HepG2 (cell line): ENCODE measurements around the gene TSC22D1. TPM values are rescaled to one million over a fixed set of nuclear protein-coding genes. Genes with fewer than 3 reads are reported as not detected.

Experiments used
- ATAC-seq: fragments of 200-7000 bp; cut with Tn5 transposase; 3 replicates; pipeline ENCODE4 v1.9.1; 2020; ENCODE audit warnings: mild to moderate bottlenecking, moderate library complexity
- BruUV-seq: library from RNA; stranded (reverse); fragments of 400-500 nt; replicated peaks from 2 replicates; lab custom pipeline; 2021; lab: Mats Ljungman, UMichigan
- CTCF ChIA-PET: fragments of 300-600 bp; formaldehyde crosslinking; extraction: SDS; loops from one replicate; lab custom pipeline; 2021; ENCODE audit warnings: low total read pairs, inconsistent platforms, low intra/inter-chr PET ratio; lab: Yijun Ruan, JAX
- POLR2A ChIA-PET: fragments of 350-600 bp; sonication (Branson Sonifier 250); formaldehyde crosslinking; loops from one replicate; lab custom pipeline; 2020; ENCODE audit warnings: antibody characterized with exemption, inconsistent platforms; lab: Yijun Ruan, JAX
- DNase-seq: peaks from one replicate; pipeline ENCODE4 v3.0.0-alpha.2; 2015; ENCODE audit warnings: low spot score
- FAIRE-seq: peaks from 3 replicates; lab custom pipeline; 2011; peaks lifted over from hg19 to GRCh38; lab: Jason Lieb, UNC
- H2AFZ ChIP-seq: one replicate; pipeline ENCODE4 v1.6.1; 2011; ENCODE audit warnings: low read length, inconsistent platforms
- H3K27ac ChIP-seq: fragments of 300-600 bp; 3 replicates; pipeline ENCODE4 v1.8.0; 2011; ENCODE audit warnings: mixed run types, mild to moderate bottlenecking, mixed read lengths, low read length, inconsistent platforms; ENCODE audit not compliant: insufficient read depth; ENCODE audit errors: extremely low read length
- H3K27me3 ChIP-seq, 2 experiments: fragments of 200-600 bp in 1 of 2; 2 replicates in 1 of 2; 3 replicates in 1 of 2; pipeline versions ENCODE4 v1.6.0 to v1.8.0; 2011; ENCODE audit warnings: low read length in 2 of 2, mild to moderate bottlenecking in 2 of 2, moderate library complexity in 2 of 2, inconsistent platforms in 1 of 2; ENCODE audit not compliant: insufficient read depth in 2 of 2, control insufficient read depth in 1 of 2
- H3K36me3 ChIP-seq, 2 experiments: fragments of 200-600 bp in 1 of 2; replicated peaks in 1 of 2; 2 replicates in 1 of 2; 3 replicates in 1 of 2; pipeline versions ENCODE4 v1.5.1 to v1.8.0; 2011; ENCODE audit warnings: low read length in 2 of 2, inconsistent platforms in 1 of 2; ENCODE audit not compliant: insufficient read depth in 2 of 2, control insufficient read depth in 1 of 2
- H3K4me1 ChIP-seq: 2 replicates; pipeline ENCODE4 v1.5.1; 2012; ENCODE audit warnings: low read length, inconsistent platforms; ENCODE audit not compliant: insufficient read depth
- H3K4me2 ChIP-seq: 2 replicates; pipeline ENCODE4 v1.6.0; 2011; ENCODE audit warnings: low read depth, low read length, inconsistent platforms
- H3K4me3 ChIP-seq, 3 experiments: fragments of 200-600 bp in 1 of 3; sonication (generic), shearing (Covaris generic) in 1 of 3; replicated peaks in 1 of 3; 2 replicates each; pipeline ENCODE4 v1.5.1; 2011 to 2016; ENCODE audit warnings: low read length in 3 of 3, inconsistent platforms in 2 of 3, low read depth in 2 of 3, mild to moderate bottlenecking in 2 of 3, control low read depth in 1 of 3, mixed read lengths in 1 of 3; ENCODE audit not compliant: insufficient read depth in 1 of 3
- H3K79me2 ChIP-seq: one replicate; pipeline ENCODE4 v1.6.1; 2011; ENCODE audit warnings: low read length, inconsistent platforms; ENCODE audit not compliant: insufficient read depth
- H3K9ac ChIP-seq: 2 replicates; pipeline ENCODE4 v1.6.0; 2011; ENCODE audit warnings: mild to moderate bottlenecking, low read depth, low read length, inconsistent platforms; ENCODE audit not compliant: insufficient read depth
- H3K9me3 ChIP-seq: 2 replicates; pipeline ENCODE4 v1.5.1; 2012; ENCODE audit warnings: mild to moderate bottlenecking, low read length
- H4K20me1 ChIP-seq: 2 replicates; pipeline ENCODE4 v1.6.0; 2011; ENCODE audit warnings: inconsistent platforms, mild to moderate bottlenecking, low read length, moderate library complexity; ENCODE audit not compliant: insufficient read depth
- CSRNP1 ChIP-seq: sonication (generic); formaldehyde crosslinking; IDR thresholded peaks from 2 replicates; pipeline ENCODE4 v1.8.1; 2023; ENCODE audit warnings: mild to moderate bottlenecking, missing genetic modification reagents
- HIVEP1 ChIP-seq: sonication (generic); formaldehyde crosslinking; IDR thresholded peaks from 2 replicates; pipeline ENCODE4 v1.4.0; 2020; ENCODE audit warnings: mild to moderate bottlenecking, missing genetic modification reagents
- KIAA2018 ChIP-seq: sonication (generic); formaldehyde crosslinking; IDR thresholded peaks from 2 replicates; pipeline ENCODE4 v1.5.0; 2020; ENCODE audit warnings: mild to moderate bottlenecking, missing genetic modification reagents, borderline replicate concordance
- ZMYM4 ChIP-seq: sonication (generic); formaldehyde crosslinking; IDR thresholded peaks from 2 replicates; pipeline ENCODE4 v1.8.1; 2023; ENCODE audit warnings: mild to moderate bottlenecking, missing genetic modification reagents
- ZNF280B ChIP-seq: sonication (generic); formaldehyde crosslinking; IDR thresholded peaks from 2 replicates; pipeline ENCODE4 v1.5.0; 2020; ENCODE audit warnings: missing genetic modification reagents, mild to moderate bottlenecking, borderline replicate concordance
- WGBS: methylation state at CpG from one replicate; pipeline ENCODE4 v1.1.6; 2017; ENCODE audit warnings: low lambda C conversion rate; 5-methylcytosine and 5-hydroxymethylcytosine counted together
- in situ Hi-C: cut with HindIII; loops from 2 replicates; pipeline ENCODE4 v1.10.0; 2017; ENCODE audit warnings: low pct_unique_long_range_greater_than_20kb; ENCODE audit not compliant: extremely low pct_ligation_motif_present
- intact Hi-C: fragments of 100-400 bp; cut with micrococcal nuclease; formaldehyde crosslinking; loops from one replicate; pipeline ENCODE4 v1.10.0; 2022; ENCODE audit not compliant: unreplicated experiment
- polyA plus RNA-seq, 8 experiments: library from polyadenylated mRNA; depleted of rRNA in 3 of 8; stranded (reverse) in 7 of 8; unstranded in 1 of 8; fragments of >200 nt; fragmentation: Illumina TruSeq in 4 of 8; extraction: Trizol in 4 of 8; gene quantifications; 2 replicates each; pipeline versions ENCODE4 v1.2.1 to v1.2.3, GENCODE V29; 2011 to 2016; ENCODE audit warnings: low read depth in 4 of 8, missing spikeins in 1 of 8, mixed read lengths in 1 of 8; ENCODE audit not compliant: insufficient read depth in 1 of 8
- total RNA-seq, 5 experiments: library from RNA; depleted of rRNA; stranded (reverse); fragments of >200 nt; fragmentation: Illumina TruSeq; extraction: Trizol; gene quantifications; 2 replicates each; pipeline ENCODE4 v1.2.3, GENCODE V29; 2016; ENCODE audit warnings: low read depth in 1 of 5
- TF ChIP-seq, protein P1 (sequence below): sonication (generic); formaldehyde crosslinking; IDR thresholded peaks from 2 replicates; pipeline ENCODE4 v1.5.1; 2020; ENCODE audit warnings: missing genetic modification reagents, mild to moderate bottlenecking, borderline replicate concordance

TSC22D1 gene
- total and polyA plus RNA-seq, 2 of the 13 experiments (the other 11 are each of a cell fraction or from before 2014, with no cell fraction given): 18.4 to 35.7 TPM

GRCh38 chr13:44555207-44555606 is 20.9 kb downstream of the TSC22D1 start:
- FAIRE-seq: no peak
- CTCF ChIA-PET: no interaction called here
- BruUV-seq: no TSS peak
- TF ChIP-seq, protein P1, sequence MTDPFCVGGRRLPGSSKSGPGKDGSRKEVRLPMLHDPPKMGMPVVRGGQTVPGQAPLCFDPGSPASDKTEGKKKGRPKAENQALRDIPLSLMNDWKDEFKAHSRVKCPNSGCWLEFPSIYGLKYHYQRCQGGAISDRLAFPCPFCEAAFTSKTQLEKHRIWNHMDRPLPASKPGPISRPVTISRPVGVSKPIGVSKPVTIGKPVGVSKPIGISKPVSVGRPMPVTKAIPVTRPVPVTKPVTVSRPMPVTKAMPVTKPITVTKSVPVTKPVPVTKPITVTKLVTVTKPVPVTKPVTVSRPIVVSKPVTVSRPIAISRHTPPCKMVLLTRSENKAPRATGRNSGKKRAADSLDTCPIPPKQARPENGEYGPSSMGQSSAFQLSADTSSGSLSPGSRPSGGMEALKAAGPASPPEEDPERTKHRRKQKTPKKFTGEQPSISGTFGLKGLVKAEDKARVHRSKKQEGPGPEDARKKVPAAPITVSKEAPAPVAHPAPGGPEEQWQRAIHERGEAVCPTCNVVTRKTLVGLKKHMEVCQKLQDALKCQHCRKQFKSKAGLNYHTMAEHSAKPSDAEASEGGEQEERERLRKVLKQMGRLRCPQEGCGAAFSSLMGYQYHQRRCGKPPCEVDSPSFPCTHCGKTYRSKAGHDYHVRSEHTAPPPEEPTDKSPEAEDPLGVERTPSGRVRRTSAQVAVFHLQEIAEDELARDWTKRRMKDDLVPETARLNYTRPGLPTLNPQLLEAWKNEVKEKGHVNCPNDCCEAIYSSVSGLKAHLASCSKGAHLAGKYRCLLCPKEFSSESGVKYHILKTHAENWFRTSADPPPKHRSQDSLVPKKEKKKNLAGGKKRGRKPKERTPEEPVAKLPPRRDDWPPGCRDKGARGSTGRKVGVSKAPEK (CRISPR knock-in tag): no peak
- TF ChIP-seq HIVEP1 (CRISPR knock-in tag) (no peak), CSRNP1 (no peak), KIAA2018 (CRISPR knock-in tag) (no peak), ZNF280B (CRISPR knock-in tag) (no peak), ZMYM4 (CRISPR knock-in tag) (no peak)

More at GRCh38 chr13:44555207-44555606, 20.9 kb downstream of the TSC22D1 start:
- no peak for ATAC-seq
- Histone ChIP-seq H3K4me2 (no peak overlapping the region), H4K20me1 (no peaks in the 10 kb centered on the region), H3K9ac (no peak overlapping the region), H3K79me2 (no peaks in the 10 kb centered on the region), H3K4me3 (no peak overlapping the region), H2AFZ (no peak overlapping the region), H3K4me1 (no peaks in the 10 kb centered on the region), H3K36me3 (no peaks in the 10 kb centered on the region; a peak in 1 of 5 replicates), H3K27me3 (no peaks in the 10 kb centered on the region; a peak in 1 of 5 replicates), H3K27ac (no peak overlapping the region), H3K9me3 (no peaks in the 10 kb centered on the region)
- in situ Hi-C loops: no loop called here
- POLR2A ChIA-PET: no interaction called here
- intact Hi-C loops: no loop called here
- no peak for DNase-seq
- 96% methylated on average over 12 of the region's 12 CpGs for WGBS
